IMR-90 (cell line): ENCODE data around the gene DHRS13. TPM values are rescaled to one million over a fixed set of nuclear protein-coding genes. Genes with fewer than 3 reads are reported as not detected.

Experiments
- ATAC-seq: fragments of 200-7000 bp; cut with Tn5 transposase; 2 replicates; pipeline ENCODE4 v1.9.1; 2020; ENCODE audit warnings: low read depth, mild to moderate bottlenecking, moderate library complexity
- BruUV-seq: library from RNA; stranded (reverse); fragments of 400-500 nt; replicated peaks from 2 replicates; lab custom pipeline; 2021; lab: Mats Ljungman, UMichigan
- CTCF ChIA-PET: fragments of 300-600 bp; formaldehyde crosslinking; extraction: SDS; loops from one replicate; lab custom pipeline; 2021; ENCODE audit warnings: antibody characterized with exemption; lab: Yijun Ruan, JAX
- POLR2A ChIA-PET: fragments of 300-600 bp; sonication (Branson Sonifier 250); formaldehyde crosslinking; loops from one replicate; lab custom pipeline; 2022; ENCODE audit warnings: antibody characterized with exemption; ENCODE audit not compliant: unreplicated experiment; lab: Charles Lee
- DNase-seq: peaks from one replicate; pipeline ENCODE4 v3.0.0; 2013
- H2AFZ ChIP-seq: replicated peaks from 2 replicates; pipeline ENCODE3; 2013; ENCODE audit warnings: low read length, mild to moderate bottlenecking; ENCODE audit not compliant: poor library complexity
- H2AK5ac ChIP-seq: 2 replicates; pipeline ENCODE4 v1.6.1; 2013; ENCODE audit warnings: low read depth, low read length, inconsistent platforms
- H2AK9ac ChIP-seq: replicated peaks from 2 replicates; pipeline ENCODE3; 2013; ENCODE audit warnings: mild to moderate bottlenecking, low read depth, low read length, moderate library complexity; ENCODE audit not compliant: poor library complexity
- H2BK120ac ChIP-seq: 2 replicates; pipeline ENCODE4 v1.6.1; 2013; ENCODE audit warnings: low read depth, low read length, inconsistent platforms
- H2BK15ac ChIP-seq: 3 replicates; pipeline ENCODE4 v1.6.1; 2013; ENCODE audit warnings: low read depth, low read length, inconsistent platforms
- H2BK20ac ChIP-seq: 2 replicates; pipeline ENCODE4 v1.6.1; 2013; ENCODE audit warnings: low read depth, mild to moderate bottlenecking, inconsistent platforms, low read length, moderate library complexity
- H2BK5ac ChIP-seq: 2 replicates; pipeline ENCODE4 v1.6.1; 2013; ENCODE audit warnings: mild to moderate bottlenecking, low read depth, low read length, inconsistent platforms; ENCODE audit not compliant: poor library complexity, severe bottlenecking
- H3K14ac ChIP-seq: replicated peaks from 2 replicates; pipeline ENCODE4 v1.6.1; 2013; ENCODE audit warnings: low read depth, low read length, inconsistent platforms
- H3K18ac ChIP-seq: 2 replicates; pipeline ENCODE4 v1.6.1; 2013; ENCODE audit warnings: low read depth, low read length, control low read depth
- H3K23ac ChIP-seq: 2 replicates; pipeline ENCODE4 v1.6.1; 2013; ENCODE audit warnings: low read depth, low read length, inconsistent platforms
- H3K27ac ChIP-seq: 2 replicates; pipeline ENCODE4 v1.5.1; 2013; ENCODE audit warnings: mild to moderate bottlenecking, control low read depth, low read length; ENCODE audit not compliant: insufficient read depth
- H3K27me3 ChIP-seq: 2 replicates; pipeline ENCODE4 v1.6.1; 2013; ENCODE audit warnings: low read length; ENCODE audit not compliant: control insufficient read depth, insufficient read depth
- H3K36me3 ChIP-seq: 2 replicates; pipeline ENCODE4 v1.6.1; 2013; ENCODE audit warnings: low read length, mixed read lengths; ENCODE audit not compliant: control insufficient read depth, insufficient read depth
- H3K4ac ChIP-seq: 2 replicates; pipeline ENCODE4 v1.6.1; 2013; ENCODE audit warnings: low read depth, low read length, inconsistent platforms
- H3K4me1 ChIP-seq: 2 replicates; pipeline ENCODE4 v1.6.1; 2013; ENCODE audit warnings: low read length, mixed read lengths; ENCODE audit not compliant: control insufficient read depth, insufficient read depth
- H3K4me2 ChIP-seq: 2 replicates; pipeline ENCODE4 v1.6.1; 2013; ENCODE audit warnings: low read depth, mild to moderate bottlenecking, control low read depth, low read length, moderate library complexity
- H3K4me3 ChIP-seq: 2 replicates; pipeline ENCODE4 v1.5.1; 2013; ENCODE audit warnings: low read depth, mild to moderate bottlenecking, control low read depth, low read length, moderate library complexity; ENCODE audit not compliant: insufficient read depth
- H3K56ac ChIP-seq: 2 replicates; pipeline ENCODE4 v1.6.1; 2013; ENCODE audit warnings: low read length, inconsistent platforms; ENCODE audit not compliant: insufficient read depth; ENCODE audit errors: extremely low read depth
- H3K79me1 ChIP-seq, 2 experiments: 2 replicates each; pipeline ENCODE4 v1.6.1; 2013; ENCODE audit warnings: low read length in 2 of 2, inconsistent platforms in 1 of 2, low read depth in 1 of 2
- H3K9ac ChIP-seq: 2 replicates; pipeline ENCODE4 v1.6.1; 2013; ENCODE audit warnings: low read depth, low read length, control low read depth
- H3K9me1 ChIP-seq: 2 replicates; pipeline ENCODE4 v1.6.1; 2013; ENCODE audit warnings: low read length, inconsistent platforms; ENCODE audit not compliant: insufficient read depth
- H3K9me3 ChIP-seq: 2 replicates; pipeline ENCODE4 v1.6.1; 2013; ENCODE audit warnings: low read length; ENCODE audit not compliant: control insufficient read depth, insufficient read depth
- H4K20me1 ChIP-seq: 2 replicates; pipeline ENCODE4 v1.6.1; 2013; ENCODE audit warnings: low read length, inconsistent platforms; ENCODE audit not compliant: insufficient read depth
- H4K5ac ChIP-seq: 2 replicates; pipeline ENCODE4 v1.6.1; 2013; ENCODE audit warnings: mild to moderate bottlenecking, low read depth, low read length, control low read depth
- H4K8ac ChIP-seq, 2 experiments: 2 replicates each; pipeline ENCODE4 v1.6.1; 2013; ENCODE audit warnings: low read depth in 2 of 2, low read length in 2 of 2, control low read depth in 1 of 2, inconsistent platforms in 1 of 2
- H4K91ac ChIP-seq: 2 replicates; pipeline ENCODE4 v1.6.1; 2013; ENCODE audit warnings: low read depth, low read length, inconsistent platforms; ENCODE audit not compliant: insufficient read depth
- FOS ChIP-seq: fragments of 150-350 bp; IDR thresholded peaks from 2 replicates; pipeline ENCODE4 v1.6.1; 2016; ENCODE audit warnings: low read depth, low read length
- MAZ ChIP-seq: IDR thresholded peaks from 2 replicates; pipeline ENCODE4 v1.6.1; 2012; ENCODE audit warnings: low read depth, mild to moderate bottlenecking, low read length, improper control_type of control experiment, moderate library complexity, borderline replicate concordance
- NFE2L2 ChIP-seq: fragments of 150-350 bp; IDR thresholded peaks from 2 replicates; pipeline ENCODE4 v1.6.1; 2016; ENCODE audit warnings: low read depth, mild to moderate bottlenecking, low read length
- POLR2A ChIP-seq: IDR thresholded peaks from 2 replicates; pipeline ENCODE4 v1.6.1; 2012; ENCODE audit warnings: mild to moderate bottlenecking, low read depth, low read length
- RFX5 ChIP-seq: IDR thresholded peaks from 2 replicates; pipeline ENCODE4 v1.8.0; 2012; ENCODE audit warnings: low read depth, mild to moderate bottlenecking, low read length, moderate library complexity
- WGBS, 2 experiments: methylation state at CpG; one replicate each; pipeline versions ENCODE4 v1.1.5 to v1.1.7; 2013; ENCODE audit warnings: missing lambda C conversion rate in 2 of 2; ENCODE audit not compliant: insufficient read length in 1 of 2; ENCODE audit errors: extremely low coverage in 2 of 2; 5-methylcytosine and 5-hydroxymethylcytosine counted together
- dilution Hi-C: fragments of 300-500 bp; cut with HindIII; formaldehyde crosslinking; loops from one replicate; pipeline ENCODE4 v1.14.3; 2018; ENCODE audit warnings: low sequenced_read_pairs; ENCODE audit not compliant: unreplicated experiment
- in situ Hi-C: fragments of 300-500 bp; cut with MboI; formaldehyde crosslinking; loops from 3 replicates; pipeline ENCODE4 v1.14.3; 2019; ENCODE audit warnings: low sequenced_read_pairs, inconsistent platforms, mixed read lengths
- intact Hi-C: fragments of 100-400 bp; cut with micrococcal nuclease; formaldehyde crosslinking; loops from 2 replicates; pipeline ENCODE4 v1.10.0; 2022
- polyA plus RNA-seq, 3 experiments: library from polyadenylated mRNA; depleted of rRNA; stranded (reverse); fragments of >200 nt; gene quantifications; 2 replicates each; pipeline ENCODE4 v1.2.3, GENCODE V29; 2012; ENCODE audit warnings: low replicate concordance in 1 of 3
- total RNA-seq: library from RNA; depleted of rRNA; stranded (reverse); fragments of >200 nt; gene quantifications from 2 replicates; pipeline ENCODE4 v1.2.3, GENCODE V29; 2012
- TF ChIP-seq, protein P1 (sequence below): conservative IDR thresholded peaks from 2 replicates; pipeline ENCODE4 v1.5.1; 2012; ENCODE audit warnings: mild to moderate bottlenecking, low read depth, low read length, improper control_type of control experiment

DHRS13 gene
- total and polyA plus RNA-seq, 2 of the 4 experiments (the other 2 are of a cell fraction) = 2.7 to 3.9 TPM

DNA sequence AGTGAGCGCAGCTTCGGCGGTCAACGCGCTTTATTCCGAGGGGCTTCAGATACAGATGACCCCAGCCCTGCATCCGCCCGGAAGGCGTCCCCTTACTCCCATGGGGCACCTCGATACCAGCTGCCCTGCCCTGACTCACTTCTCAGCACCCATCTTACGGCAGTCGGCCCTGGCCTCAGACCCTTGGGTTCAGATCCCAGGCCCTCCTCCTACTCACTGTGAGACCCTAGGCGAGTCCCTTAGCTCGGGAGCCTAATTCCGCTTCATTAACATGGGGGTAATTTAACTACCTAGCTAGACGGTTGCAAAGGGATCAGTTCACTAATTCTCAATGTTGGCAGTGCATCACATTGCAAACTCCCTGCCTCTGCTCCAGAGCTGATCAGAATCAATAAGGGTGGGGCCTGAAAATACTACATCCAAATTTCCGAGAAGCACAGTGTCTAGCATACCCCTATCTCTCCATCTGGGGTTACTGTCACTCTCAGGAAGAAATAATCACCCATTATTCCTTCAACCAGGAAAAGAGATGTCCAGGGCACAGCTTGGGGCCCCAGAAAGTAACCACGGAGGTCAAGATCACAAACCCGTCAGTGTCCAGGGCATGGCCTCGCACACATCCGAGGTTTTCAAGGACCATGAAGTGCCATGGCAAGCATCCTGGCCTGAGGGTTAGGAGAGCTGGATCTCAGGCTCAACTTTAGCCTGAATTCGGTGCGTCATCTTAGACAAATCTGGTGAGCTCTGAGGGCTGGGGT, 4.9 kb downstream of the DHRS13 start:
- peak overlapping the region; percentile 93 for H3K4ac ChIP-seq
- H3K56ac ChIP-seq = peak overlapping the region; percentile 74; the same call in 1 of the 2 replicates
- peaks cover 15 to 57% of the 10 kb centered on the region in 2 experiments; a peak in 3 of 4 replicates for H3K79me1 ChIP-seq
- peak overlapping the region; percentile 91 for H4K91ac ChIP-seq
- 30% methylated on average over 12 of the region's 23 CpGs; no CpG with 5 or more reads in 1 of the 2 experiments for WGBS, 2 experiments
- peak overlapping the region; percentile 95 for H4K5ac ChIP-seq
- peak; percentile 23; the same call in 1 of the 2 replicates for ATAC-seq
- peak overlapping the region; percentile 80 for H2AK5ac ChIP-seq
- peak overlapping the region; percentile 100 for H3K14ac ChIP-seq
- peaks cover 9% of the 10 kb centered on the region for H3K4me1 ChIP-seq
- intact Hi-C loops (loop anchor here (1.0 kb wide), 1 partner anchor 135 kb away; no protein-coding TSS in a partner anchor), dilution Hi-C loops (no loop called here), in situ Hi-C loops (no loop called here)
- peak overlapping the region; percentile 82 to 97 for H4K8ac ChIP-seq
- H3K9me1 ChIP-seq = peaks cover 16% of the 10 kb centered on the region
- peak overlapping the region; percentile 53; the same call in 1 of the 3 replicates for H2BK15ac ChIP-seq
- TF ChIP-seq NFE2L2 = no peak
- no peak for TF ChIP-seq MAZ
- TF ChIP-seq RFX5 = no peak
- no peak for TF ChIP-seq POLR2A
- no peak for TF ChIP-seq FOS
- TF ChIP-seq, protein P1, sequence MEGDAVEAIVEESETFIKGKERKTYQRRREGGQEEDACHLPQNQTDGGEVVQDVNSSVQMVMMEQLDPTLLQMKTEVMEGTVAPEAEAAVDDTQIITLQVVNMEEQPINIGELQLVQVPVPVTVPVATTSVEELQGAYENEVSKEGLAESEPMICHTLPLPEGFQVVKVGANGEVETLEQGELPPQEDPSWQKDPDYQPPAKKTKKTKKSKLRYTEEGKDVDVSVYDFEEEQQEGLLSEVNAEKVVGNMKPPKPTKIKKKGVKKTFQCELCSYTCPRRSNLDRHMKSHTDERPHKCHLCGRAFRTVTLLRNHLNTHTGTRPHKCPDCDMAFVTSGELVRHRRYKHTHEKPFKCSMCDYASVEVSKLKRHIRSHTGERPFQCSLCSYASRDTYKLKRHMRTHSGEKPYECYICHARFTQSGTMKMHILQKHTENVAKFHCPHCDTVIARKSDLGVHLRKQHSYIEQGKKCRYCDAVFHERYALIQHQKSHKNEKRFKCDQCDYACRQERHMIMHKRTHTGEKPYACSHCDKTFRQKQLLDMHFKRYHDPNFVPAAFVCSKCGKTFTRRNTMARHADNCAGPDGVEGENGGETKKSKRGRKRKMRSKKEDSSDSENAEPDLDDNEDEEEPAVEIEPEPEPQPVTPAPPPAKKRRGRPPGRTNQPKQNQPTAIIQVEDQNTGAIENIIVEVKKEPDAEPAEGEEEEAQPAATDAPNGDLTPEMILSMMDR = no peak
- H3K36me3 ChIP-seq = no peaks in the 10 kb centered on the region
- peak overlapping the region; percentile 97 for H2AK9ac ChIP-seq
- H2AFZ ChIP-seq = peak overlapping the region; percentile 95
- peak overlapping the region; percentile 84 for H3K18ac ChIP-seq
- CTCF ChIA-PET = interaction anchor here (2.3 to 2.8 kb wide), 2 partner anchors 134 to 171 kb away, joined by 11 to 15 read pairs; partner anchors contain the start of gene TLCD1
- H2BK20ac ChIP-seq = peak overlapping the region; percentile 39; the same call in 1 of the 2 replicates
- peak overlapping the region; percentile 4 for H2BK5ac ChIP-seq
- peak overlapping the region; percentile 76 for H3K27ac ChIP-seq
- POLR2A ChIA-PET = no interaction called here
- H3K4me3 ChIP-seq = peak overlapping the region; percentile 79
- H3K9ac ChIP-seq = peak overlapping the region; percentile 91
- peaks cover 17% of the 10 kb centered on the region; the same call in 1 of the 2 replicates for H4K20me1 ChIP-seq
- H3K9me3 ChIP-seq = no peaks in the 10 kb centered on the region
- peak overlapping the region; percentile 66 for H2BK120ac ChIP-seq
- DNase-seq = no peak
- peak overlapping the region; percentile 94 for H3K4me2 ChIP-seq
- H3K27me3 ChIP-seq = no peaks in the 10 kb centered on the region
- peak overlapping the region; percentile 98 for H3K23ac ChIP-seq
- BruUV-seq = no TSS peak
